Measurements from ENCODE around the gene GPC5.
"Not testable (repeated sequence)": the region's sequence is repeated elsewhere in the genome, so short reads cannot be mapped to it uniquely, and the experiment has no call there.

The GPC5 gene

DNA sequence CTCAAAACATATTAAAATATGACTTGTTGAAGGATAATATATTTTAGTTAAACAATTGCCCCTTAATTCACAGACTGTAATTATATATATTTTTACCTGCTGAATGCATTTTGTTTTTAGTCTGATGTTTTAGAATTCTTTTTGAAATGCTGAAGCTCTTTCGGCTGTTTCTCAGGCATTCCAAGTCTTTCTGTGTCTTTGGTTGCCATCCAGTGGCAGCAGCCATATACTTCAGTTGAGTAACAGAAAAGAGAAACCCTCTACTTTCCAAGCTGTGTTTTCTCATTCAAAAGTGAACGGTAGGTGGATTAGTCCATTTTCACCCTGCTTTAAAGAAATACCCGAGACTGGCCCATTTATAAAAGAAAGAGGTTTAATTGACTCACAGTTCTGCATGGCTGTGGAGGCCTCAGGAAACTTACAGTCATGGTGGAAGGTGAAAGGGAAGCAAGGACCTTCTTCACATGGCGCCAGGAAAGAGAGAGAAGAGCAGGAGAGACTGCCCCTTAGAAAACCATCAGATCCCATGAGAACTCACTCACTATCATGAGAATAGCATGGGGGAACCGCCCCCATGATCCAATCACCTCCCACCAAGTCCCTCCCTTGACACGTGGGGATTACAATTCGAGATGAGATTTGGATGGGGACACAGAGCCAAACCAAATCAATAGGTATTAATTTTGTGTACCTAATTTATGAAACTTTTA is 383.7 kb downstream of the GPC5 start:
- DNase-seq (ENCODE audit: low spot score), result peak; percentile 45

DNA sequence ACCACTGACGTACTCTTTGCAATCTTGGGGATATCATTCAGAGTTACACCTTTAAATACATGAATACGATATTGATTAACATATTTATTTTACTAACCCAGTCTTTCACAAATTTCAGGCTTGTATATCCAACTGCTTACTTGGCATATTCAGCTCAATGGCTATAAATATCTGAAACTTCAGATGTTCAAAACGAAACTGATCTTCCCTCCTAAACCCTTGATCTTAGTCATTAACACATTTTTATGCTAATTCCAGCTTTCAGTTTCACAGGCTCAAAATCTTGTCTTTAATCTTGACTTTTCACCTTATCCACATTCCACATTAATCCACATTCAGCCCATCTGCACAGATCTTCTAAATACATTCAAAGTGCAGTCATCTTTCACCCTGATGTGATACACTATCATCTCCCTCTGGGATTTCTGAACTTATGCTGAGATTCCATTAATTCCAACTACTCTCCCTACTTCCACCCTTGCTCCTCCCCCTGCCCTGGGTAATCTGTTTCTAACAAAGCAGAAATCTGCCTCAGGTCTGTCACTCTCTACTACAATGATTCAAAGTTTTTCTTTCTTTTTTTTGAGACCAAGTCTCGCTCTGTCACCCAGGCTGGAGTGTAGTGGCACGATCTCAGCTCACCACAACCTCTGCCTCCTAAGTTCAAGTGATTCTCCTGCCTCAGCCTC is 387.2 kb downstream of the GPC5 start:
- DNase-seq (ENCODE audit: low spot score), result no peak

DNA sequence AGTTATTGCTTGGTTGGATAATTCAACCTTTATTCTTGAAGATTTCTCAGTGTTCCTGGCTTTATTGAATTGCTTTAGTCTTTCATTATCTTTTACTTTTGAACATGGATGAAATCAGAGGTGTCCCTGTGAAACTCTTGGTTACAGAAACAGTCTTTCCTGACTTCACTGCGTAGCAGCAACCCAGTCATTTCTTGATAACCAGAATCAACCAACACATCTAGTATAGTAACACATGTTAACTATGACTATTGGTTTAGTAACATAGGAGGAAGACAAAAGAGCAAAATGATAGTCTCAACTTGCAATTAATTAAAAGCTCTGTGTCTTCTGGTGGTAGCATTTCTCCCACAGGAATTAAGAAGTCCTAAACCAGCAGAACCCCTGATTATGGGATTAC is 393.6 kb downstream of the GPC5 start:
- no peak for DNase-seq (ENCODE audit: low spot score)

DNA sequence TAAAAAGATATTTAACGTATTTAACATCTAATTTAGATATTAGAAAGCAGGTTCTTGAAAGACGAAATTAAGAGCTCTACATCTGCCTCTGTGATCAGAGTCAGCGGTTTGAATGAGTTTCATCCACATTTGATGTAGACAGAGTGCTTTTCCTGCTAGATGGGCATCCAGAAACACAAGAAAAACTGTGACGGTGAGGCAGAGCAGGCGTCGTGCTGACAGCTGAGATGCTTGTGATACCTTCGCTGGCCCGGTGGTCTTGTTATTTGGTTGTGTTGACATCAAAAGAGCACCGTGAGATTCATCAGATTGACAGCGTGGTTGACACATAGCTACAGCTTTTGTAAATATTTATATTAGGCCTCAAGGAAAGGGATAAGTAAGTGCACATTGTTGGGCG is 399.1 kb downstream of the GPC5 start:
- DNase-seq (ENCODE audit: low spot score), result no peak

DNA sequence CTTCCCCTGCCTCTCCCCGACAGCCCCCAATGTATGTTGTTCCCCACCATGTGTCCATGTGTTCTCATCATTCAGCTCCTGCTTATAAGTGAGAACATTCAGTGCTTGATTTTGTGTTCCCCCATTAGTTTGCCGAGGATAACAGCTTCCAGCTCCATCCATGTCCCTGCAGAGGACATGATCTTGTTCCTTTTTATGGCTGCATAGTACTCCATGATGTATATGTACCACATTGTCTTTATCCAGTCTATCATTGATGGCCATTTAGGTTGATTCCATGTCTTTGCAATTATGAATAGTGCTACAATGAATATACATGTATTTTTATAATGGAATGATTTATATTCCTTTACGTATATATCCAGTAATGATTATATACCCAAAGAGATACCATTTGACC is 399.9 kb downstream of the GPC5 start:
- not testable (repeated sequence) for DNase-seq (ENCODE audit: low spot score)

DNA sequence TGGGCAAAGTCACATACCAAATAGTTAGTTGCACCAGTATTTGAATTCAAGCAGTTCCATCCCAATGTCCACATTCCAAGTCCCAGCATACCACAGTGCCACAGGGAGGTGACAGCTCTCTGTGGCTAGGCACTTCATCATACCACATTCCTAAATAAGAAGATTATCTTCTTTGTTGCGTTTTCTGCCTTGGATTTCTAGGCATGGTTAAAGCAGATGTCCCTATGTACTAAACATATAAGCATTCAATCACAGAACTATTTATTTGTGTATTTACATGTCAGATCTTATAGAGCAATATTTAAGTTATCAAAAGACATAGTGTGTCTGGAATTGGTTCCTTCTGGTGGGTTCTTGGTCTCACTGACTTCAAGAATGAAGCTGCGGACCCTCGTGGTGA is 403.4 kb downstream of the GPC5 start:
- DNase-seq (ENCODE audit: low spot score), result not testable (repeated sequence)

- DNase-seq (ENCODE audit: low spot score), result no peak
Observed at GRCh38 chr13:91802957-91803356, 404.5 kb downstream of the GPC5 start.

DNA sequence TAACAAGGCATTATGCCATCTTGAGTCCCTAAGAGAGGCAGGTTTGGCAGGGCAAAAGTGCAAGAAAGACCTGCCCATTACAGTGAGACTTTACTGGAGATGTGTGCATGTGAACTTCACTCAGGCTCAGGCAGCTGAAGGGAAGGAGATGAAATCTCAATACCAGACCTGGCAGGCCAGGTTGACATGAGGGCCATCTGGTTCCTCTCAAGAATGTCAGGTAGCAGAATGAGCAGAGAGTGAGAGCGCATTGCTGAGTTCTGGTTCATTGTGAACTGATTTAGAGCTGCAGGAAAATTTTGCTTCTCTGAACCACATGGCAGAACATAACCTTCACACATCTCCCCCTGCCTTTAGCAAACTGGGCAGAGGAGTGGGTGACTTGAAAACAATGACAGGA is 406.3 kb downstream of the GPC5 start:
- no peak for DNase-seq (ENCODE audit: low spot score)

DNA sequence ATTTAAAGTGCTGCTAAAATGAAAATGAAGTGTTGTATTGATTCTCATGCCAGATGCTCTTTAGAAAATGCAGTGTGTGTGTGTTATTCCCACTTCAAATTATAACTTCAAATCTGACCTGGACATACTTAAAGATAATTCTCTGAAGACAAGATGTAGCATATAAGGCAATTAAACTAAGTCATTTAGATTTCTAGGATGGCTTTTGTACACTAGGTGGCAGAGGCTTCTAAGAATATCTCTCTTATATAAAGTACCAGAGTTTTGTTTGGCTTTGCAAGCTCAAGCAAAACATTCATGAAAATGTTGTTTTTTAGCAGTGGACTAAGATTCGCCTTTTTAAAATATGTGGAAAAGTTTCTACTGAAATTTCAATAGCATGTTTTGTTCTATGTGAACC is 407.2 kb downstream of the GPC5 start:
- no peak for DNase-seq (ENCODE audit: low spot score)

- no peak for DNase-seq (ENCODE audit: low spot score)
Observed at GRCh38 chr13:91809161-91809560, 410.7 kb downstream of the GPC5 start.

DNA sequence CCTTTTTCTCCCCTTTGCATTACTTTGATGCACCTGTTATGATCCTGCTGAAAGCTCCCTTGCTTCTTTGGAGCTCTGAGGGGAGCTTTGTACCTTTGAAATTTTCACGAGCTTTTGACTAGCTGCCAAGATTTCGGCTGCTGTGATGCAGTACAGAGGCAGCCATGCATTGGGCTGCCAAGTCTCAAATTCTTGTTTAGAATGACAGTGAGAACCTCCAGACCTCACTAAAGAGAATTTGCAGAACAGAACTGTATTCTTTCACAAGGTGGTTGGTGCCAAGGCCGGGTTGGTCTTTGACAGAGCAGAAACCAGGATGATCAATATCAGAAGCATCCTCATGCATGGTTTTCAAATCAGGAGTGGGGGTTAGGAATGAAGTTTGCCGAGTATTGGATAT is 414.8 kb downstream of the GPC5 start:
- DNase-seq (ENCODE audit: low spot score), result no peak

- DNase-seq (ENCODE audit: low spot score), result no peak
Observed at GRCh38 chr13:91816263-91816807, 417.9 kb downstream of the GPC5 start.

- DNase-seq (ENCODE audit: low spot score), result peak; percentile 13
Observed at GRCh38 chr13:91817250-91817649, 418.8 kb downstream of the GPC5 start.

DNA sequence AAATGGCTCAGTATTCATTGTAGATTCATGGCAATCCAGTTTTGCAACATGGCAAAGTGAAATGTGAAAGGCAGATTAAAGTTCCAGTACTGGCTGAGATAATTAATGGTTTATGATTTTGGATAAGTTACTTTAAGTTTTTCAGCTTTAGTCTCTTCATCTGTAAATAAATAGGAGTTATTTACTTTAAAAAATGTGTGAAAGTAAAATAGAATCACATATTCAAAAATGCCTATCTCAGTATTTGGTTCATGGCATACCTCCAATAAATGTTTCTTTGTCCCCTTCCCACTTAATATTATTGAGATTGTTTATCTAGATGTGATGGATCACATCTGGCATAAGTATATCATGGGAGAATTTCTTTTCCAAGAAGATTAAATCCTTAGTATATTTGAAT is 426.0 kb downstream of the GPC5 start:
- DNase-seq (ENCODE audit: low spot score), result no peak

DNA sequence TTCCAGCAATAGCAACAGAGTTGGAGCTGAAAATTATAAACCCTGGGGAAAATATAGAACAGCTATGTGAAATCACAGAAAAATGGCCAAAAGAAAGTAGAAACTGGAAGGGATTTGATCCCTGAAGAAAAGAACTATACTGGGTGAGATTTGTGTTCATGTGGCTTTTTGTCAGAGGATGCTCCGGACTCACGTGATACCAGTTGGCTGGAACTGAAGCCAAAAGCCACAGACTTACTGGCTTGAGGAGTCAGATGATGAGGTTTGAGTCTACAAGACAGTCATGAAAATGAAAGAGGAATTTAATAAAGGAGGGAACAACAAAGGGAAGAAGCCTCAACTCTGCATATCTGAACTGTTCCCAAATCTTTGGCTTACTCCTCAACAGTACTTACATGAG is 427.1 kb downstream of the GPC5 start:
- DNase-seq (ENCODE audit: low spot score), result no peak

DNA sequence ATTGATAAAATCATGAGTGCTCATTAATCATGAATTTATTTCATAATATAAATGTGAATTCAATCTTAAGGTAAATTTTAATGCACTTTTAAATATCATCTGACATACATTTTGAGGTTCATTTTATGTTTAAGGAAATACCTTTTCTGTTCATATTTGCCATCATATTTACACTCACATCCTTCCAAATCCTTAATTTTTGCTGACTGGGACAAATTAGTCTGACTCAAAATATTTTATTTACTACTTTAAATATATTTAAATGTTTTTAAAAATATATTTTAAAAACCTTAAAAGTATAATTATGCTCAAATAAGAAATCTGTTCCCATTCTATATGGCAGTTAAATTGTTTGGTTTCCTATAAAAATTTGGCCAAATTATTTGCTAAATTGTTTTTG is 438.1 kb downstream of the GPC5 start:
- no peak for DNase-seq (ENCODE audit: low spot score)

- DNase-seq (ENCODE audit: low spot score), result no peak
Observed at GRCh38 chr13:91845612-91846011, 447.2 kb downstream of the GPC5 start.

GRCh38 chr13:91863699-91864098 is 465.3 kb downstream of the GPC5 start:
- no peak for DNase-seq (ENCODE audit: low spot score)

GRCh38 chr13:91868351-91868750 is 469.9 kb downstream of the GPC5 start:
- no peak for DNase-seq (ENCODE audit: low spot score)

- DNase-seq (ENCODE audit: low spot score), result no peak
Observed at GRCh38 chr13:91878491-91878890, 480.1 kb downstream of the GPC5 start.

GRCh38 chr13:91879360-91879759 is 480.9 kb downstream of the GPC5 start:
- no peak for DNase-seq (ENCODE audit: low spot score)

DNA sequence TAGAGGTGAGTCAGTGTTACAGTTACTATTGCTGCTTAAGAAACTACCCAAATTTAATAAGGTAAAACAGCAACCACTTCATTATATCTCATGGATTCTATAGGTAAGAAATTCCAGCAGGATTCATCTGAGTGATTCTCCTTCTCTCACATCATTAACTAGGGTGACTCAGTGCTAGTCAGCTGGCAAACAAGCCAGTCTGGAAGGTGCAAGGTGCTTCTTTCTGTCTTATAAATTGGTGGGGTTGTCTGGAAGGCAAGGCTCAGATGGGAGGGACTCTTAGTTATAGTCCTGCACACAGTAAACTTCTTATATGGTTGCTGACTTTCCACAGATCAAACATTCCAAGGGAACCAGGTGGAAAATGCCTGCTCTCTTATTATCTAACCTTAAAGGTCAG is 484.5 kb downstream of the GPC5 start:
- DNase-seq (ENCODE audit: low spot score), result no peak

DNA sequence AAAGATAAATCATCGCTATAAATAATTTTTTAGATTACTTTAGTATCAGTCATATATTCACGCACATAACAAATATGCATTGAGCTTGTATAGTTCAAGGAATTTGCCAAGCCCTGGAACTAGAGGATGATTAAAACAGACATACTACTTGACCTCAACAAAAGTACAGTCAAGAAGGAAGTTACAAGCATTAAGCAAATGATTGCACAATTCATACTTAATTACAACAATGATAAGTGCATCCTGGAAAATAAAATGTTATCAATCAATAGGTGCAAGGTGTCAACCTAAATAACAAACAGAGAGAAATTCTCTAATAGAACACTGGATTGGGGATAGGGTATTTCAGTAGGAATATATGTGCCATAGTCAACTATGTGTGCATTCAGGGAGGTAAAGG is 491.2 kb downstream of the GPC5 start:
- no peak for DNase-seq (ENCODE audit: low spot score)

- DNase-seq (ENCODE audit: low spot score), result no peak
Observed at GRCh38 chr13:91891141-91891540, 492.7 kb downstream of the GPC5 start.

Data from putamen (tissue), 1 donor.